Measurements from ENCODE around the gene SCUBE1.

The SCUBE1 gene

DNA sequence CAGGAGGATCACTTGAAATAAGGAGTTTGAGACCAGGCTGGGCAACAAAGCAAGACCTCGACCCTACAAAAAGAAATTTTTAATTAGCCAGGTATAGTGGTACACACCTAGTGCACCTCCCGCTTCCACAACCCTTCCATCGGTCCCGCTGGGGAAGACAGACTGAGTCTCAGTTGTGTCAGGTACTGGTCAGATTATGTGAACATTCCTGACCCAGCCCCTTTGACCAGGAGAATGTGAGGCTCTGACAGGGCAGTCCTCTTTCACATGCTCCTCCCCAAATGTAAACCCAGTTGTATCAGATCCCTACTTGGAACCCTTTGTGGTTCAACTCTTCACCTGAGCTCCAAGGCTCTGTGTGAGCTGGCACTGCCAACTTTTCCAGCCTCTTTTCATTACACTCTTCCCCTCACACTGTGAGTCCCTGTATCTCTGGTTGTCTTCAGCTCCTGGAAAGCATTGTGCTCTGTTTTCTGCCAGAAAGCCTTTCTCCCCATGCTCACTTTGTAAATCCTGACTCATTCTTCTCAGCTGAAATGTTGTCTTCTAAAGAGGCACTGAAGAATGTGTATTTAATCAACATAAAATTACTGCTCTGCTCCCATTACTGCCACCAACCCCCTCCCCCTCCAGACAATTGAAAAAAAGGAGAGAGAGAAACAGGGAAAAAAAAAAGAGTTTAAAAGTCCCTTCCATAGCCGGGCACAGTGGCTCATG, 154.2 kb downstream of the SCUBE1 start:
- no peak for TF ChIP-seq CTCF (IDR thresholded peaks at IDR 0.05; ENCODE audit: extremely low read depth, insufficient read depth, missing control alignments)
- no peak for DNase-seq (ENCODE audit: low spot score)
- in situ Hi-C loops (cut with MboI; ENCODE audit: low pct_unique_long_range_greater_than_20kb, low sequenced_read_pairs, unreplicated experiment) = no loop called here

- peak; percentile 98 for DNase-seq (ENCODE audit: low spot score)
- in situ Hi-C loops (cut with MboI; ENCODE audit: low pct_unique_long_range_greater_than_20kb, low sequenced_read_pairs, unreplicated experiment) = no loop called here
- TF ChIP-seq CTCF (IDR thresholded peaks at IDR 0.05; ENCODE audit: extremely low read depth, insufficient read depth, missing control alignments) = peak; percentile 87
Measured at GRCh38 chr22:43187171-43188099, 155.7 kb downstream of the SCUBE1 start.

GRCh38 chr22:43186272-43187170, 156.7 kb downstream of the SCUBE1 start, which contains the start of gene TTLL12:
Gene TTLL12 (minus strand): TSS chr22:43187134. CDS start chr22:43187069, 65 bp downstream.
- in situ Hi-C loops (cut with MboI; ENCODE audit: low pct_unique_long_range_greater_than_20kb, low sequenced_read_pairs, unreplicated experiment) = no loop called here
- no peak for TF ChIP-seq CTCF (IDR thresholded peaks at IDR 0.05; ENCODE audit: extremely low read depth, insufficient read depth, missing control alignments)
- DNase-seq (ENCODE audit: low spot score) = peak; percentile 92

- no peak for DNase-seq (ENCODE audit: low spot score)
- no peak for TF ChIP-seq CTCF (IDR thresholded peaks at IDR 0.05; ENCODE audit: extremely low read depth, insufficient read depth, missing control alignments)
- in situ Hi-C loops (cut with MboI; ENCODE audit: low pct_unique_long_range_greater_than_20kb, low sequenced_read_pairs, unreplicated experiment) = no loop called here
Measured at GRCh38 chr22:43185860-43186261, 157.3 kb downstream of the SCUBE1 start.

DNA sequence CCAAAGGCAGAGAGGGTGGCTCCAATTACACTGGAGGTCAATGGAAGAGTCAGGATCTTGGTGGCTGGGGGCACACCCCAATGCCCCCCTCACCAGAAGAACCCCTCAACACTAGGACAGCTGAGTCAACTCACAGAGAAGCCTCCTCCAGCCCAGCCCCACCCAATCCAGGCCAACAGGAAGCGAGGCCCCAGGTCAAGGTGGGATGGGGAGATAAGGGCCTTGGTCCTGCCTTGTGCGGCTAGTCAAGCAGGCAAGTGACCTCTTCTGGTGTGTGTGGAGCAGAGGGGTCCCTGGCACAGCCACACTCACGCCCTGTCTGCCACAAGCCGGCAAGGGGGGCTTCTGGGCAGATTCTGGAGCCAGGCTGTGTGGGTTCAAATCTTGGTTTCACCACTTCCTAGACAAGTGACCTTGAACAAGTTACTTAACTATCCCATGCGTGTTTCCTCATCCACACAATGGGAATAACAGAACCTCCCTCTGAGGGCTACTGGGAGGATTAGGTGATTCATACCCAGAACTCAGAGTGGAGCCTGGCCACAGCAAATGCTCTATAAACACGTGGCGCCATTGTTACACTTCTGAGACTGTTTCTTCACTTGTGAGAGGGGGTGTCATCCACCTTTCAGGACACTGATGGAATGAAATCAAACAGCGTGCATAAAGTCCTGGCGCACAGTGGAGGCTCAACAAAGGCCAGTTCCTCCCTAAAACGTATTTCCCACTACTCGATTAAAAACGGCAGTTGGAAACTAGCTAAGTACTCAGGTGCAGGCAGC, 159.5 kb downstream of the SCUBE1 start:
- in situ Hi-C loops (cut with MboI; ENCODE audit: low pct_unique_long_range_greater_than_20kb, low sequenced_read_pairs, unreplicated experiment) = no loop called here
- TF ChIP-seq CTCF (IDR thresholded peaks at IDR 0.05; ENCODE audit: extremely low read depth, insufficient read depth, missing control alignments) = no peak
- no peak for DNase-seq (ENCODE audit: low spot score)

All from GM13977 (cell line).